ENCODE data around the gene MYH1.

MYH1 gene

GRCh38 chr17:10477701-10478100, 40.6 kb downstream of the MYH1 start:
- DNase-seq, result no peak

GRCh38 chr17:10474536-10474935, 43.8 kb downstream of the MYH1 start:
- no peak for DNase-seq

GRCh38 chr17:10471858-10472257, 46.5 kb downstream of the MYH1 start:
- no peak for DNase-seq

GRCh38 chr17:10469459-10469858, 48.9 kb downstream of the MYH1 start, which contains the start of gene MYH4:
Gene MYH4, minus strand, starts transcription at chr17:10469559. Its CDS starts 2,814 bp downstream, at chr17:10466745.
- DNase-seq, result no peak

GRCh38 chr17:10463402-10463801, 54.9 kb downstream of the MYH1 start:
- no peak for DNase-seq

GRCh38 chr17:10460062-10460461, 58.3 kb downstream of the MYH1 start:
- no peak for DNase-seq

- no peak for DNase-seq
Measured at GRCh38 chr17:10458701-10459100, 59.6 kb downstream of the MYH1 start.

GRCh38 chr17:10457952-10458351, 60.4 kb downstream of the MYH1 start:
- DNase-seq, result no peak

- DNase-seq, result no peak
Measured at GRCh38 chr17:10447026-10447931, 71.1 kb downstream of the MYH1 start.

Measured in T-helper 1 cell (primary cell).